Kidney (tissue), 14 donors: Measurements from ENCODE around the gene ZNF670. TPM values are rescaled to one million over a fixed set of nuclear protein-coding genes. Genes with fewer than 3 reads are reported as not detected.

Experiments used
- DNase-seq, 5 donors: peaks; one replicate each; pipeline ENCODE4 v3.0.0-alpha.2; 2013 to 2020
- FAIRE-seq: peaks from 2 replicates; lab custom pipeline; 2012; peaks lifted over from hg19 to GRCh38; lab: Jason Lieb, UNC
- H3K27ac ChIP-seq, 2 donors: one replicate each; pipeline ENCODE4 v1.7.0; 2013; ENCODE audit warnings: low read depth in 2 of 2, low read length in 2 of 2, inconsistent platforms in 1 of 2
- H3K27me3 ChIP-seq: one replicate; pipeline ENCODE4 v1.7.1; 2013; ENCODE audit warnings: low read length, inconsistent platforms; ENCODE audit not compliant: control insufficient read depth, insufficient read depth
- H3K36me3 ChIP-seq, 3 donors: one replicate each; pipeline versions ENCODE4 v1.7.0 to v1.7.1; 2013; ENCODE audit warnings: low read length in 3 of 3, control low read depth in 1 of 3, inconsistent platforms in 1 of 3; ENCODE audit not compliant: insufficient read depth in 3 of 3, control insufficient read depth in 2 of 3
- H3K4me1 ChIP-seq, 3 donors: one replicate each; pipeline versions ENCODE4 v1.7.0 to v1.7.1; 2013; ENCODE audit warnings: low read length in 3 of 3, inconsistent platforms in 1 of 3, low read depth in 1 of 3; ENCODE audit not compliant: control insufficient read depth in 2 of 3, insufficient read depth in 2 of 3
- H3K4me3 ChIP-seq, 3 donors: one replicate each; pipeline versions ENCODE4 v1.7.0 to v1.8.1; 2013; ENCODE audit warnings: low read length in 3 of 3, control low read depth in 1 of 3, inconsistent platforms in 1 of 3
- H3K9ac ChIP-seq, 3 donors: one replicate each; pipeline versions ENCODE4 v1.7.0 to v1.7.1; 2013; ENCODE audit warnings: low read length in 3 of 3, control low read depth in 1 of 3, inconsistent platforms in 1 of 3
- H3K9me3 ChIP-seq, 3 donors: one replicate each; pipeline versions ENCODE4 v1.7.0 to v1.7.1; 2013; ENCODE audit warnings: low read length in 3 of 3, control low read depth in 1 of 3, inconsistent platforms in 1 of 3; ENCODE audit not compliant: control insufficient read depth in 2 of 3, insufficient read depth in 1 of 3
- intact Hi-C: fragments of 100-400 bp; cut with DNase I; formaldehyde crosslinking; loops from one replicate; pipeline ENCODE4 v1.11.1; 2022
- polyA plus RNA-seq: library from polyadenylated mRNA; stranded (reverse); fragments of 350-450 nt; fragmentation: Illumina TruSeq; extraction: RNeasy Lipid Tissue Mini Kit (QIAGEN cat#74804); gene quantifications from one replicate; pipeline ENCODE4 v1.2.3, GENCODE V29; 2014; ENCODE audit warnings: low read depth, low replicate concordance; ENCODE audit not compliant: insufficient read depth
- total RNA-seq: library from RNA; stranded (reverse); fragmentation: NEBNext Ultra II Directional; extraction: Animal tissue kit (Norgen Biotek cat#: 25700); gene quantifications from one replicate; pipeline ENCODE4 v1.2.1, GENCODE V29; 2021
- TF ChIP-seq, protein P1 (sequence below): IDR thresholded peaks from 3 replicates; pipeline ENCODE4 v1.5.1; 2012; ENCODE audit warnings: mild to moderate bottlenecking, moderate library complexity, borderline replicate concordance; ENCODE audit not compliant: insufficient read depth; ENCODE audit errors: extremely low read depth
- donor health status: control.
- donor health status: control.
- donor health status: control.
- donor health status: control.
- donor health status: control.
- donor health status: DM: yes; HTN: yes; CAD: no.
- donor health status: Normal renal cell carcinoma (clear cell type).

The ZNF670 gene
- total and polyA plus RNA-seq, 2 donors from 2014 or later = 2.0 to 2.9 TPM

GRCh38 chr1:247085310-247085709, 6.7 kb upstream of the ZNF670 start:
- Histone ChIP-seq H3K27ac (no peak overlapping the region), H3K9me3 (no peaks in the 10 kb centered on the region), H3K9ac (no peak overlapping the region), H3K27me3 (no peaks in the 10 kb centered on the region), H3K36me3 (no peaks in the 10 kb centered on the region), H3K4me1 (no peaks in the 10 kb centered on the region), H3K4me3 (no peak overlapping the region)
- TF ChIP-seq, protein P1, sequence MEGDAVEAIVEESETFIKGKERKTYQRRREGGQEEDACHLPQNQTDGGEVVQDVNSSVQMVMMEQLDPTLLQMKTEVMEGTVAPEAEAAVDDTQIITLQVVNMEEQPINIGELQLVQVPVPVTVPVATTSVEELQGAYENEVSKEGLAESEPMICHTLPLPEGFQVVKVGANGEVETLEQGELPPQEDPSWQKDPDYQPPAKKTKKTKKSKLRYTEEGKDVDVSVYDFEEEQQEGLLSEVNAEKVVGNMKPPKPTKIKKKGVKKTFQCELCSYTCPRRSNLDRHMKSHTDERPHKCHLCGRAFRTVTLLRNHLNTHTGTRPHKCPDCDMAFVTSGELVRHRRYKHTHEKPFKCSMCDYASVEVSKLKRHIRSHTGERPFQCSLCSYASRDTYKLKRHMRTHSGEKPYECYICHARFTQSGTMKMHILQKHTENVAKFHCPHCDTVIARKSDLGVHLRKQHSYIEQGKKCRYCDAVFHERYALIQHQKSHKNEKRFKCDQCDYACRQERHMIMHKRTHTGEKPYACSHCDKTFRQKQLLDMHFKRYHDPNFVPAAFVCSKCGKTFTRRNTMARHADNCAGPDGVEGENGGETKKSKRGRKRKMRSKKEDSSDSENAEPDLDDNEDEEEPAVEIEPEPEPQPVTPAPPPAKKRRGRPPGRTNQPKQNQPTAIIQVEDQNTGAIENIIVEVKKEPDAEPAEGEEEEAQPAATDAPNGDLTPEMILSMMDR = no peak
- FAIRE-seq (no peak), DNase-seq (no peak)
- intact Hi-C loops = no loop called here

GRCh38 chr1:247084771-247085170, 6.2 kb upstream of the ZNF670 start:
- Histone ChIP-seq H3K27me3 (no peaks in the 10 kb centered on the region), H3K9ac (no peak overlapping the region), H3K27ac (no peak overlapping the region), H3K9me3 (no peaks in the 10 kb centered on the region), H3K4me1 (no peaks in the 10 kb centered on the region), H3K36me3 (no peaks in the 10 kb centered on the region), H3K4me3 (no peak overlapping the region)
- TF ChIP-seq, protein P1 = no peak
- DNase-seq (no peak), FAIRE-seq (no peak)
- intact Hi-C loops = no loop called here

GRCh38 chr1:247079141-247079874, 697 bp upstream of the ZNF670 start:
- Histone ChIP-seq H3K9ac (peak overlapping the region in 2 of 3 donors; percentile 17 to 44), H3K27me3 (no peaks in the 10 kb centered on the region), H3K9me3 (no peaks in the 10 kb centered on the region), H3K4me3 (peak overlapping the region; percentile 64 to 87 (median 82)), H3K36me3 (no peaks in the 10 kb centered on the region), H3K27ac (no peak overlapping the region), H3K4me1 (peaks cover 0 to 3% (median 0%) of the 10 kb centered on the region in 3 donors)
- TF ChIP-seq, protein P1 = no peak
- DNase-seq (peak in 3 of 5 donors; percentile 6 to 52 (median 18)), FAIRE-seq (no peak)
- intact Hi-C loops = no loop called here
